ENCODE measurements around the gene OR5B17.
"Not testable (repeated sequence)": the region's sequence is repeated elsewhere in the genome, so short reads cannot be mapped to it uniquely, and the experiment has no call there.

The OR5B17 gene

DNA sequence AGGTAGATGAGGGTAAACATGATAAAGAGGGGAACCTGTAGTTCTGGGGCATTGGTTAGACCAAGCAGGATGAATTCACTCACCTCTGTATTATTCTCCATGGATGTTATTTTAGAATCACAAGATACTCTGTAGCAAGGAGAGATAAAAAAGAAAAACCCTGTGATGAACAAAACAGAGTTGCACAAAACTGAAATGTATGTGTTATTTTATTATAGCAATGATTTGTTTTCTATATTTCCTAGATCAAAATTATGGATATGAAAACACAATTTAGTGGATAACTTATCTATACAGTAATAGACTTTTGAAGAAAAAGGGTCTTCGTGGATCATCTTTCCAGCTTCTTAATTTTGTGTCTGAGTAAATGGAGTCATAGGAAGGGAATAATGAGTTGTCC lies at the start of gene OR5B17:
OR5B17 (minus strand) TSS at position 101 of the 400 bp plus-strand sequence; CDS start at position 101, 0 bp downstream.
- DNase-seq (ENCODE audit: low spot score): no peak

DNA sequence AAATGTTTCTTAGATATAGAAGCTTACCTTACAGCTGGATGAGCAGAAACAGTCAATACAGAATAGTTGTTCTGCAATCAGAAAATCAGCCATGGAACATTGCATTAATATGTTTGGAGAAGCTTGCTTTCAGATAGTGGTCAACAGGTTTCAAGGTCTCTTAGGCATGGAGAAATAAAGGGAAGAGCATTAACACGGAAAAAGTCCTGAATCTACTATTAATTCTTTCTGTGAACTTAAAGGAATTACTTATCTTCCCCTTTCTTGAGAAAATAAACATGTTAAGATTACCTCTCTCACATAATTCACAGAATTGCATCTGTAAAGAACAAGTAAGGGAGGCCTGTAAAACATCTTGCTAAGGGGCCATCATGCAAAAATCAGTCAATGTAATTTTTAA lies 47.9 kb upstream of the OR5B17 start, which contains the start of gene OR5B3:
OR5B3 (minus strand) TSS at position 101 of the 400 bp plus-strand sequence. CDS start 3,465 bp downstream, outside the sequence.
- DNase-seq (ENCODE audit: low spot score): no peak

DNA sequence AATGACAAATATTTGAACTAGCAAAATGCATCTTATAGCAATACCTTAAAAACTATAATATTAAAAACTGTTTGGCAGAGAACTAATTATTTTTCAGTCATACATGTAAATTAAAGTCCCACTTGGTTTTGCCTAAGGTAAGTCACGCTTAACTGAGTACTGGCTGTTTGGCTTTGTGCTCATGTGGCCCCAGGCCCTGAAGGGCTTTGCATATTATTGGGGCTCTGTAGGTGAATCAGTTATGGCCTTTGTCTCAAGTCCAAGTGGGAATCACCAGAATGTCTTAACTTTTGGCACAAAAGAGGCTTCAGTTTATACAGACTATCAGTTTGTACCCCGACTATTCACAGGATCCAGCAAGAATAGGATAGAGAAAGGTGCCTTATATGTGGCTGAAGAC lies 40.8 kb upstream of the OR5B17 start:
- not testable (repeated sequence) for DNase-seq (ENCODE audit: low spot score)

DNA sequence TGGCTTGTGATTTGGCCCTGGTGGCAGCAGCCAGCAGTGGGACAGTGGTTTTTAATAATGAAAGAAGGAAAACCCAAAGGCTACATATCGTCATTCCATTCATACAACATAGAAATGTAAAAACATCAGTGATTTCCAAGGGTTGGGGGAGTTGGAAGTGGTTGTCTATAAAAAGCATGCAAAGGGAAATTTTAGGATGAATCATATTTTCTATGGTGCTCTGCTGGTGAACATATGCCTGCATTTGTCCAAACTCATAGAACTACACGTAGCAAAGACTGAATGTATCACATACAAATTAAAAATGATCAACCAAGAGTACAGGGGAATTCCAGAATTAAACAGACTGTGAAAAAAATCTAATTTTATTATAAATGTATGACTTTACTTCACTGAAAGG lies 36.7 kb upstream of the OR5B17 start:
- DNase-seq (ENCODE audit: low spot score): no peak

DNA sequence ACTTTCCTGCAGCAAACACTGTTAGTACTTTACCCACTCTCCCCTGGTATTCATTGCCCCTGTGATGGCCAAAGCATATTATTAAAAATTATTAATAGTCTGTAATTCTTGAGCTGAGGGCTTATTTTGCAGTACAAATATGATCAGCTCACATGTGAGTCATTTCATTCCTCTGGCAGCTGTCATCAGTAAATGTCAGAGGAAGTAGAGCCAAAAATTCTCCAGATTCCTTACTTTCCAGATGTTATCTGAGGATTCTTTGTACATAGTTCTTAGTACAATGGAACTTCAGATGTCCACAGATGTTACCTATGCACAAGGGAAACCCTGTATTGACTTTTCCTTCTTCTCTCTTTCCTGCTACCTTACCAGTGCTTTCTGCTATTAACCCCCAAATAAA lies 35.3 kb upstream of the OR5B17 start:
- DNase-seq (ENCODE audit: low spot score): peak; percentile 48

DNA sequence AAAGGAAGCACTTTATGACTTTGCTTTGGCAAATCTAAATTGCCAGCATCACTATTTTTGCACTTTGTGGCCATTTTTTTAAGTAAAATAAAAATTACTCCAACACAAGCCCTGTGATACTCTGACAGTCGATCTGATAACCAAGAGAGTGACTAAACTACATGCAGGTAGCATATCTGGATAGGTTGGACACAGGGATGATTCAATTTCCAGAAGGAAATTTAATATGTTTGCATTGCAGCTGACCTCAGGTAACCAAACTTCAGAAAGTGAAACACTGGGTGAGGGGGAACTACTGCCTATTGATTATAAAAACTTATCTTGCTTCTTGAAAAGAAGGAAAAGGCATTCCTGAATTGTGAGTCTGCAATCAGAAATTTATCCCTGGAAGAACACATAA lies 33.9 kb upstream of the OR5B17 start:
- DNase-seq (ENCODE audit: low spot score): no peak

DNA sequence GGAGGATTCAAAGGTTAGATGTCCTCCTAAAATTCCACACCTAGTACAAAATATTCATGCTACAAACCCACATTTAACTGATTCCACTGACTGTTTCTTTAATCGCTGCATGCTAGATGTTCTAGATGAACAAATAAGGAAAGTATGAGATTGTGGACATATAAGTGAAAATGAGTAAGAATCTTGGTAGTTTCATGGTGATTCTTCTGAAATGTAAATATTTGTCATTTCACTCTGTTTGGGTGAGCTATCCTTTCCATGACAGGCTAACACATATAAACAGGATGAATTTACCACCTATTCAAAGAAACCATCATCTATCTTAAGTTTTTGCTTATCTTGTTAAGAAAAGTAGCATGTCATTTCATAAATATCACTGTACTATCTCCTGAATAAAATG lies 33.0 kb upstream of the OR5B17 start:
- DNase-seq (ENCODE audit: low spot score): no peak

DNA sequence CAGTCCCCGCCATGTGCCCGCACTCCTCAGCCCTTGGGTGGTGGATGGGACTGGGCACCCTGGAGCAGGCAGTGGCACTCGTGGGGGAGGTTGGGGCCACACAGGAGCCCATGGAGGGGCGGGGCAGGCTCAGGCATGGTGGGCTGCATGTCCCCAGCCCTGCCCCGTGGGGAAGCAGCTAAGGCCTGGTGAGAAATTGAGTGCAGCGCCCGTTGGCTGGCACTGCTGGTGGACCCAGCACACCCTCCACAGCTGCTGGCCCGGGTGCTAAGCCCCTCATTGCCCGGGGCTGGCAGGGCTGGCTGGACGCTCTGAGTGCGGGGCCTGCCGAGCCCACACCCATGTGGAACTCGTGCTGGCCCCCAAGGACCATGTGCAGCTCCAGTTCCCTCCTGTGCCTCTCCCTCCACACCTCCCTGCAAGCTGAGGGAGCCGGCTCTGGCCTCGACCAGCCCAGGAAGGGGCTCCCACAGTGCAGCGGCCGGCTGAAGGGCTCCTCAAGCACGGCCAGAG lies 31.7 kb upstream of the OR5B17 start:
- DNase-seq (ENCODE audit: low spot score): no peak

DNA sequence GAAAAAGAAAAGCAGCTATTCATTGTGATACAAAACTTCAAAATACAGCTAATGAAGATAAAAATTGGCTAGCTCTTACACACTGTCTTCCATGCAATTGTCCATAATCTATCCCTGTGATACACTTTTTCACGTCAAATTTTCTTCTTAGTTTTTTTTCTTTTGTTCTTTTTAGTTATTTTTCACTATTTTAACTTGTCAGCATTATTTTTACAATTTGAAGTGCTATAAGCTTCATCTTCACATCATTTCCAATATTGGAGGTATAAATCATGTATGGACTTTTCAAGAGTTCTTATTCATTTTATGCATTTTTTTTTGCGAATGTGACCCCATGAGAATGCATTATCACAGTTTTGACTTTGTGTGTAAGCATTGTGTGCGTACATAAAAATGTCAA lies 4.1 kb downstream of the OR5B17 start:
- DNase-seq (ENCODE audit: low spot score): no peak

DNA sequence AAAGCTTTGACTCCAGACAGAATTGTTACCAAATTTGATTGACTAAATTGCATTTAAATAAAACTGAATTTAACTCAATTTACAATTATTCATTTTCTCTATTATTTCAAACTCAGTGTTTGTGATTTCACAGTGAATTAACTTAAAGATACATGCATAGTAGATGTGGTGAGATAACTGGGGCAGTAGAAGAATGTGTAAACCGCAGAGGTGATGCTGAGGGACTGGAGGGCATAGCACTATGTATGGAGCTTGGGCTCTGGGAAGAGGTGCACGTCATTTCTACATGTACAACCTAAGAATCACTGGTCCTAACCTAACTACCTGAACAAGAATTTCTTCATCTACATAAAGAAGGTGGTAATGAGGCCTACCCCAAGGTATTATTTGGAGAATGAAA lies 13.7 kb downstream of the OR5B17 start:
- DNase-seq (ENCODE audit: low spot score): no peak

DNA sequence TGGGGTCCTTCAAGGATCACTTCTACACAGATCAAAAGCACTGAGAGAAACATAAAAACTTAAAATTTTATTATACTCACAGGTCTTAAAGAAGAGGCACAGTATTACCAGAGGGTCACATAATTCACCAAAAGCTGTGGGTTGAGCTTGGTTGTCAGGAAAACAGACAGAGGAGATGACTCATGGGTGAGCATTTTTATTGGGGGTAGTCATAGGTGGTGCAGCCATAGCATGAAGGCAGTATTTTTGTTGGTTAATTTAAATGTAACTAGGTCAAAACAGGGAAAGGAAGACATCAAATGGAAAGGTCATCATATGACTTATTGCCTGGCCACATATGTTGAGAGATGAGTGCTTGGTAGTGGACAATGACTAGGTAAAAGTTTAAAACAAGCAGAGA lies 24.2 kb downstream of the OR5B17 start:
- DNase-seq (ENCODE audit: low spot score): peak; percentile 82

DNA sequence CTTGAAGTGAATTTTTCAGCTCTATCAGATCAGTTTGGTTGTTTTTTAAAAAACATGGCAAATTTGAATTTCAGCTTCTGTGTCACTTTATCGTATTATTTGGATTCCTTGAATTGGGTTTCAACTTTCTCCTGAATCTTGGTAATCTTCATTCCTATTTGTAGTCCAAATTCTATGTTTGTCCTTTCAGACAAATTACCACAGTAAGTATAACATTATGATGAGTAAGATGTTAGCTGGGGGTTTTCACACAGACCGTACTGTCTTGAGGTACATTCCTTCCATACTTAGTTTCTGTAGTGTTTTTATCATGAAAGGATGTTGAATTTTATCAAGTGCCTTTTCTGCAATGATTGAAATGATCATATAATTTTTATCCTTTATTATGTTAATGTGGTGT lies 28.0 kb downstream of the OR5B17 start:
- no peak for DNase-seq (ENCODE audit: low spot score)

DNA sequence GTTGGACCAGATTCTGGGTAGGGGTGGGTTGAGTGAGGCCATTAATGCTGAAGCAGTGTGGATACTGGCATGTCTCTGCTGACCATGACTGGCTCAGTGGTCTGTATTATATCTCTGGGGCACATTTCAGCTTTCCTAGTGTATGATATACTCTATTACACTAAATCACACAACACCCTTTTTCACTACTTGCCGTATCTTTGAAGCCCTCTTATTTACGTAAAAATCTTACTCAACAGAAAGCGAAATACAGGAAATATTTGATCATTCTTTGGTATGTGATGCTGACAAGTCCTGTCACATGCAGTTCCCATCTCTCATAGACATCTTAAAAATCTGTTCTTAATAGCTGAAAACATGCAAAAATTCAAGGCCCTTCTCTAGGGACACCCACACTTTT lies 40.3 kb downstream of the OR5B17 start:
- no peak for DNase-seq (ENCODE audit: low spot score)

DNA sequence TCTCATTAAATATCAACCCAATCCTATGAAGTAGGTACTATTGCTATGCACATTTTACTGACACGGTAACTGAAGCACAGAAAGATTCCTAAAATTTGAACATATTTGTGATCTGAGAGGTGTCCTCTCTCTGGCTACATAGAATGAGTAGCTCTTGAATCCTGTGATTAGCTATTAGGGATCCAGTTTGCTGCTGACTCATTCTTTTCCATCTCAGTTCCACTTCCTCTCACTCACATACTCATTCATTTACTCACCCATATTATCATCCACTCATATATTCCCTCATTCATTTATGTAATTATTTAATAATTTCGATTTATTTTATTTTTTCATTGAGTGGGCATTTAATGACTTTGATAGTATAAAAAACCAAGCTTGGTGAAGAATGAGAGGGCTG lies 42.7 kb downstream of the OR5B17 start:
- peak; percentile 49 for DNase-seq (ENCODE audit: low spot score)

Data from RKO (cell line).